H1 (cell line): ENCODE measurements around the gene DYNLL1.

ENCODE experiments used
- BCL11A ChIP-seq, 2 experiments: IDR thresholded peaks; one replicate each; pipeline ENCODE4 v1.6.1; 2011; ENCODE audit warnings: low read depth in 2 of 2, low read length in 2 of 2, mild to moderate bottlenecking in 2 of 2
- CBX5 ChIP-seq: fragments of 300-800, 300-1000 bp; sonication (generic); IDR thresholded peaks from 2 replicates; pipeline ENCODE4 v1.7.1; 2016; ENCODE audit warnings: antibody characterized with exemption, low read length, low read depth
- CTBP2 ChIP-seq: IDR thresholded peaks from 2 replicates; pipeline ENCODE4 v1.7.0; 2011; ENCODE audit warnings: borderline replicate concordance, mild to moderate bottlenecking, moderate library complexity, mixed read lengths, low read length; ENCODE audit not compliant: insufficient read depth, insufficient read length
- CTCF ChIP-seq, 3 experiments: IDR thresholded peaks; 1 replicate in 2 of 3; 2 replicates in 1 of 3; pipeline versions ENCODE4 v1.5.1 to v1.6.1; 2011; ENCODE audit warnings: low read length in 3 of 3, mild to moderate bottlenecking in 3 of 3, inconsistent platforms in 2 of 3, low read depth in 1 of 3, moderate library complexity in 1 of 3; ENCODE audit not compliant: insufficient read depth in 1 of 3; ENCODE audit errors: control extremely low read depth in 1 of 3
- EP300 ChIP-seq, 2 experiments: IDR thresholded peaks; 1 replicate in 1 of 2; 2 replicates in 1 of 2; pipeline ENCODE4 v1.6.1; 2011 to 2012; ENCODE audit warnings: low read depth in 2 of 2, low read length in 2 of 2, mild to moderate bottlenecking in 2 of 2, borderline replicate concordance in 1 of 2, inconsistent platforms in 1 of 2, moderate library complexity in 1 of 2
- EZH2 ChIP-seq: fragments of 200-600 bp; sonication (generic); IDR thresholded peaks from 2 replicates; pipeline ENCODE4 v1.7.1; 2012; ENCODE audit warnings: low read depth, mild to moderate bottlenecking, moderate library complexity, low read length, inconsistent platforms; ENCODE audit not compliant: severe bottlenecking
- POLR2A ChIP-seq, 2 experiments: IDR thresholded peaks; 1 replicate in 1 of 2; 2 replicates in 1 of 2; pipeline ENCODE4 v1.6.1; 2011; ENCODE audit warnings: low read depth in 2 of 2, low read length in 2 of 2, mild to moderate bottlenecking in 2 of 2; ENCODE audit errors: control extremely low read depth in 1 of 2

- no peak for TF ChIP-seq EP300 (IDR thresholded peaks at IDR 0.05; ENCODE audit: borderline replicate concordance in 1 of 2, low read depth in 2 of 2, low read length in 2 of 2)
- no peak for TF ChIP-seq POLR2A (IDR thresholded peaks at IDR 0.05; ENCODE audit: control extremely low read depth in 1 of 2, low read depth in 2 of 2, low read length in 2 of 2)
- TF ChIP-seq CTCF (IDR thresholded peaks at IDR 0.05; ENCODE audit: control extremely low read depth in 1 of 3, insufficient read depth in 1 of 3, low read depth in 1 of 3, low read length in 3 of 3) = no peak
- no peak for TF ChIP-seq CTBP2
- TF ChIP-seq BCL11A (IDR thresholded peaks at IDR 0.05; ENCODE audit: low read depth in 2 of 2, low read length in 2 of 2) = no peak
- no peak for TF ChIP-seq EZH2
- no peak for TF ChIP-seq CBX5
Measured at GRCh38 chr12:120447992-120448391, 47.9 kb upstream of the DYNLL1 start.
